ENCODE measurements around the gene ANK3. TPM values are rescaled to one million over a fixed set of nuclear protein-coding genes. Genes with fewer than 3 reads are reported as not detected.
A peak's percentile ranks its signal among the peaks of the same experiment; 100 is the strongest.

Gene ANK3
- total RNA-seq, 2 donors from 2014 or later: 65.0 to 79.5 TPM

DNA sequence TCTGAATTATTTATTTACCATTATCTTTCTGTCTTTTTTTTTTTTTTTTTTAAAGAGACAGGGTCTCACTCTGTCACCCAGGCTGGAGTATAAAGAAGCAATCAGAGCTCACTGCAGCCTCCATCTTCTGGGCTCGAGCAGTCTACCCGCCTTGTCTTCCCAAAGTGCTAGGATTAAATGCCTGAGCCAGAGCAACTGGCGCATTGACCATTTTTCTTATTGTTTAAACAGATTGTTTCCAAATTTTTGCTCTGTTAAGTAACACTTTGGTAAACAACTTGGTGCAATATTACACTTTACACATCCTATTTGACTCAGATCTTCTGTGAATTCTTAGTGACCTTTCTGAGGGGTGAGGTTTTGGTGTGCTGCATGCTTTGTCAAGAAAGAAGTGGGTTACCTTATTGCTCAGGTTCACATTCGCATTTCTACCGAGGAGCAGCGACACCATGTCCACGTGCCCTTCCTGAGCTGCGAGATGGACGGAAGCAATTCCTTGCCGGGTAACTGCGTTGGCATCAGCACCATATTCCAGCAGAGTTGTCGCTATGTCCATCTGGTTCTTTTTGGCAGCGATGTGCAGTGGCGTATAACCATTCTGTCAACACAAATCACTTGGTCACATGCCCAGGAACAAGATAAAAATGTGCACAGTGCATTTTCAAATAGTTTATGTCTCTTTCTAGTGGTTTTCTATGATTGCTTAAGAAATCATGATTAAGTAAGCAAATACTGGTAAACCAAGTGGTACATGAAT, 203.2 kb downstream of the ANK3 start:
- WGBS, 2 experiments (ENCODE audit: insufficient coverage in 1 of 2, insufficient read length in 1 of 2): 94 to 95% methylated on average over 13 to 14 of the region's 14 CpGs
- TF ChIP-seq, protein P1, sequence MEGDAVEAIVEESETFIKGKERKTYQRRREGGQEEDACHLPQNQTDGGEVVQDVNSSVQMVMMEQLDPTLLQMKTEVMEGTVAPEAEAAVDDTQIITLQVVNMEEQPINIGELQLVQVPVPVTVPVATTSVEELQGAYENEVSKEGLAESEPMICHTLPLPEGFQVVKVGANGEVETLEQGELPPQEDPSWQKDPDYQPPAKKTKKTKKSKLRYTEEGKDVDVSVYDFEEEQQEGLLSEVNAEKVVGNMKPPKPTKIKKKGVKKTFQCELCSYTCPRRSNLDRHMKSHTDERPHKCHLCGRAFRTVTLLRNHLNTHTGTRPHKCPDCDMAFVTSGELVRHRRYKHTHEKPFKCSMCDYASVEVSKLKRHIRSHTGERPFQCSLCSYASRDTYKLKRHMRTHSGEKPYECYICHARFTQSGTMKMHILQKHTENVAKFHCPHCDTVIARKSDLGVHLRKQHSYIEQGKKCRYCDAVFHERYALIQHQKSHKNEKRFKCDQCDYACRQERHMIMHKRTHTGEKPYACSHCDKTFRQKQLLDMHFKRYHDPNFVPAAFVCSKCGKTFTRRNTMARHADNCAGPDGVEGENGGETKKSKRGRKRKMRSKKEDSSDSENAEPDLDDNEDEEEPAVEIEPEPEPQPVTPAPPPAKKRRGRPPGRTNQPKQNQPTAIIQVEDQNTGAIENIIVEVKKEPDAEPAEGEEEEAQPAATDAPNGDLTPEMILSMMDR (conservative IDR thresholded peaks at IDR 0.05): no peak
- DNase-seq: no peak
- Histone ChIP-seq H3K9ac (ENCODE audit: extremely low read depth, low read length, poor library complexity, severe bottlenecking) (no peak overlapping the region), H3K27ac (ENCODE audit: low read depth, low read length) (no peak overlapping the region), H3K27me3 (ENCODE audit: control insufficient read depth, insufficient read depth, low read length, poor library complexity, severe bottlenecking) (no peaks in the 10 kb centered on the region), H3K4me3 (ENCODE audit: low read length) (no peak overlapping the region), H3K9me3 (ENCODE audit: control insufficient read depth, low read length) (peaks cover 10% of the 10 kb centered on the region), H3K36me3 (ENCODE audit: control insufficient read depth, insufficient read depth, low read length) (no peaks in the 10 kb centered on the region), H3K4me1 (ENCODE audit: control insufficient read depth, insufficient read depth, low read length) (peaks cover 8% of the 10 kb centered on the region)
- Mint-ChIP-seq H3K36me3 (ENCODE audit: low read depth) (peaks cover 13% of the 10 kb centered on the region), H3K27ac (no peak overlapping the region), H3K27me3 (ENCODE audit: insufficient read depth) (no peaks in the 10 kb centered on the region), H3K4me3 (no peak overlapping the region), H3K4me1 (peaks cover 29% of the 10 kb centered on the region), H3K9me3 (peaks cover 11% of the 10 kb centered on the region)

DNA sequence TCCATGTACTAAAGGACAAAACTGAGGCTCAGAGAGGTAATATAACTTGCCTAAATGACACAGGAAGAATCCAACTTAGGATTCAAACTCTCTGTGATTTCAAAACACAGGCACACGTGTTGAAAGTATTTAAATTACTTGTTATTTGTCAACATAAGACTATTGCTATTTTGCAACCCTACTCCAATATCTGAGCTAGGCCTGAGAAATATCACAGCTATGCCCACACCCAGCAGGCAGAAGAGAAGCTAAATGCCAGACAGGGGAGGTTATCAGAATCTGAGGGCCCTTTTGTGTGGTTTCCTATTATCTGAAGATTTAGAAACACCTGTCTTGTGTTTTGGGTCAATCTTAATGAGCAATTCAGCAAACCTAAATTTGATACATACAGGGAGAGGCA, 204.3 kb downstream of the ANK3 start:
- Mint-ChIP-seq H3K4me3 (no peak overlapping the region), H3K27ac (peak overlapping the region; percentile 10), H3K36me3 (ENCODE audit: low read depth) (peaks cover 13% of the 10 kb centered on the region), H3K4me1 (peaks cover 28% of the 10 kb centered on the region), H3K9me3 (peaks cover under 1% of the 10 kb centered on the region), H3K27me3 (ENCODE audit: insufficient read depth) (no peaks in the 10 kb centered on the region)
- no peak overlapping the region for H3K9ac ChIP-seq (ENCODE audit: extremely low read depth, low read length, poor library complexity, severe bottlenecking)
- no peaks in the 10 kb centered on the region for H3K9me3 ChIP-seq (ENCODE audit: control insufficient read depth, low read length)
- no peak overlapping the region for H3K4me3 ChIP-seq (ENCODE audit: low read length)
- H3K27ac ChIP-seq (ENCODE audit: low read depth, low read length): no peak overlapping the region
- H3K4me1 ChIP-seq (ENCODE audit: control insufficient read depth, insufficient read depth, low read length): peaks cover 8% of the 10 kb centered on the region
- H3K27me3 ChIP-seq (ENCODE audit: control insufficient read depth, insufficient read depth, low read length, poor library complexity, severe bottlenecking): no peaks in the 10 kb centered on the region
- 33% methylated on average over 1 of the region's 1 CpG; no CpG with 5 or more reads in 1 of the 2 experiments for WGBS, 2 experiments (ENCODE audit: insufficient coverage in 1 of 2, insufficient read length in 1 of 2)
- no peak for DNase-seq
- H3K36me3 ChIP-seq (ENCODE audit: control insufficient read depth, insufficient read depth, low read length): no peaks in the 10 kb centered on the region
- TF ChIP-seq, protein P1 (conservative IDR thresholded peaks at IDR 0.05): no peak

DNA sequence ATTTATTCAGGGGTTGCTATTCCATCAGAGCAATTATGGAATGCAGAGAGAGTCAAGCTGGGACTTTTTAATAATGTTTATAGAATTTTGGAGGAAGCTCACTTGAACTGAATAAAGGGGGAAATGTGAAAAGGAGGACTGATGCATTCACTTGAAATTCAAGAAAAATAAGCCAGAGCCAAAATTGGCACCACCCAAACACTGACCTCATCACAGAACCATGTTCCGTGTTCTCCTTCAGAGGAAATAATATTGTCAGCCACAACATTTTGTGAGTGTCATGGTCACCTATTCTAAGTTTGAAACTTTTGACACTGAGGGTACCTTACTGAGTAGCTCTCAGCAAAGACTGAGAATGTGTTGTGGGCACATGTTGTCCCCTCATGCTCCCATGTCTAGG, 207.0 kb downstream of the ANK3 start:
- no peak overlapping the region for H3K9ac ChIP-seq (ENCODE audit: extremely low read depth, low read length, poor library complexity, severe bottlenecking)
- no peaks in the 10 kb centered on the region for H3K27me3 ChIP-seq (ENCODE audit: control insufficient read depth, insufficient read depth, low read length, poor library complexity, severe bottlenecking)
- Mint-ChIP-seq H3K27ac (no peak overlapping the region), H3K4me3 (no peak overlapping the region), H3K9me3 (no peaks in the 10 kb centered on the region), H3K4me1 (peaks cover 16% of the 10 kb centered on the region), H3K27me3 (ENCODE audit: insufficient read depth) (no peaks in the 10 kb centered on the region), H3K36me3 (ENCODE audit: low read depth) (peaks cover 16% of the 10 kb centered on the region)
- no peaks in the 10 kb centered on the region for H3K9me3 ChIP-seq (ENCODE audit: control insufficient read depth, low read length)
- no peak for DNase-seq
- H3K4me1 ChIP-seq (ENCODE audit: control insufficient read depth, insufficient read depth, low read length): no peaks in the 10 kb centered on the region
- H3K4me3 ChIP-seq (ENCODE audit: low read length): no peak overlapping the region
- no peak overlapping the region for H3K27ac ChIP-seq (ENCODE audit: low read depth, low read length)
- WGBS, 2 experiments (ENCODE audit: insufficient coverage in 1 of 2, insufficient read length in 1 of 2): 94% methylated on average over 1 of the region's 1 CpG; no CpG with 5 or more reads in 1 of the 2 experiments
- TF ChIP-seq, protein P1 (conservative IDR thresholded peaks at IDR 0.05): no peak
- no peaks in the 10 kb centered on the region for H3K36me3 ChIP-seq (ENCODE audit: control insufficient read depth, insufficient read depth, low read length)
